Measurements from ENCODE around the gene CHAF1A. TPM values are rescaled to one million over a fixed set of nuclear protein-coding genes. Genes with fewer than 3 reads are reported as not detected.
A peak's percentile ranks its signal among the peaks of the same experiment; 100 is the strongest.

Gene CHAF1A
- total RNA-seq, 2 experiments from 2014 or later, result 118 to 126 TPM

GRCh38 chr19:4456843-4457653 is 54.6 kb downstream of the CHAF1A start:
- H3K27ac Mint-ChIP-seq, result peak overlapping the region; percentile 83
- CTCF ChIA-PET, result interaction anchor here (1.0 to 1.7 kb wide), 4 partner anchors 68 to 334 kb away, joined by 3 to 5 read pairs (median 4); partner anchors contain the start of gene FEM1A

GRCh38 chr19:4457654-4458395 is 55.4 kb downstream of the CHAF1A start, which contains the start of gene UBXN6:
Gene UBXN6, minus strand, starts transcription at chr19:4457794. Its CDS starts 97 bp downstream, at chr19:4457697.
- peak; percentile 99 for DNase-seq
- H3K36me3 Mint-ChIP-seq, result no peaks in the 10 kb centered on the region
- no peaks in the 10 kb centered on the region for H3K27me3 Mint-ChIP-seq
- peaks cover 13% of the 10 kb centered on the region for H3K4me1 Mint-ChIP-seq
- peak within 1 kb of the TSS; percentile 86 for H3K4me3 Mint-ChIP-seq
- H3K9me3 Mint-ChIP-seq (ENCODE audit: low read depth), result no peaks in the 10 kb centered on the region
- CTCF ChIA-PET, result interaction anchor here (1.0 to 1.7 kb wide), 4 partner anchors 14 to 333 kb away, joined by 3 to 5 read pairs (median 5); partner anchors contain the start of genes FEM1A and HDGFL2
- ATAC-seq, result peak; percentile 95
- H3K27ac Mint-ChIP-seq, result peak within 1 kb of the TSS; percentile 83

More at GRCh38 chr19:4456843-4457653, 54.6 kb downstream of the CHAF1A start:
- H3K27me3 Mint-ChIP-seq, result no peaks in the 10 kb centered on the region
- peaks cover 13% of the 10 kb centered on the region for H3K4me1 Mint-ChIP-seq
- H3K9me3 Mint-ChIP-seq (ENCODE audit: low read depth), result no peaks in the 10 kb centered on the region
- DNase-seq (no peak), ATAC-seq (peak; percentile 32)
- H3K36me3 Mint-ChIP-seq, result no peaks in the 10 kb centered on the region
- H3K4me3 Mint-ChIP-seq, result peak overlapping the region; percentile 86

- Mint-ChIP-seq H3K4me3 (no peak overlapping the region), H3K4me1 (peaks cover 3% of the 10 kb centered on the region), H3K36me3 (no peaks in the 10 kb centered on the region), H3K27me3 (no peaks in the 10 kb centered on the region), H3K27ac (no peak overlapping the region), H3K9me3 (ENCODE audit: low read depth) (no peaks in the 10 kb centered on the region)
- no peak for DNase-seq
- CTCF ChIA-PET, result interaction anchor here (0.7 to 1.7 kb wide), 2 partner anchors 198 to 266 kb away, joined by 3 to 4 read pairs; no protein-coding TSS in a partner anchor
- ATAC-seq, result no peak
These were observed 62.6 kb downstream of the CHAF1A start for GRCh38 chr19:4464815-4465581.

DNA sequence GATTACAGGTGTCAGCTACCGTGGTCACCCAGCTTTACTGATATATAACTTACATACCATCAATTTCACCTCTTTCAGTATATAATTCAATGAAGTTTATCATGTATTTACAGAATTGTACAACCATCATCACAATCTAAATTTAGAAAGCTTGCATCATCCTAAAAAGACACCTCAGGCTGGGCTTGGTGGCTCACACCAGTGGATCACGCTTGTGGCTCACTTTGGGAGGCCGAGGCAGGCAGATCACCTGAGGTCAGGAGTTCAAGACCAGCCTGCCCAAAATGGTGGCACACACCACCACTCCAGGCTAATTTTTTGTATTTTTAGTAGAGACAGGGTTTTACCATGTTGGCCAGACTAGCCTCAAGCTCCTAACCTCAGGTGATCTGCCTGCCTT is 65.4 kb downstream of the CHAF1A start:
- CTCF ChIA-PET, result no interaction called here
- no peak for ATAC-seq

GRCh38 chr19:4471403-4472173 is 69.1 kb downstream of the CHAF1A start:
- ATAC-seq (peak; percentile 91), DNase-seq (peak; percentile 99)
- peaks cover 3% of the 10 kb centered on the region for H3K36me3 Mint-ChIP-seq
- H3K27ac Mint-ChIP-seq, result no peak overlapping the region
- H3K4me1 Mint-ChIP-seq, result peaks cover 23% of the 10 kb centered on the region
- no peaks in the 10 kb centered on the region for H3K27me3 Mint-ChIP-seq
- H3K9me3 Mint-ChIP-seq (ENCODE audit: low read depth), result no peaks in the 10 kb centered on the region
- CTCF ChIA-PET, result interaction anchor here (0.7 to 3.1 kb wide), 11 partner anchors 11 to 709 kb away, joined by 3 to 16 read pairs (median 5); partner anchors contain the start of genes CHAF1A, MRPL54, SH3GL1 and TMIGD2
- H3K4me3 Mint-ChIP-seq, result no peak overlapping the region

More for the DNA sequence above, 65.4 kb downstream of the CHAF1A start:
- DNase-seq, result peak; percentile 34
- Mint-ChIP-seq H3K4me1 (peaks cover 8% of the 10 kb centered on the region), H3K27ac (no peak overlapping the region), H3K9me3 (ENCODE audit: low read depth) (no peaks in the 10 kb centered on the region), H3K4me3 (no peak overlapping the region), H3K36me3 (no peaks in the 10 kb centered on the region), H3K27me3 (no peaks in the 10 kb centered on the region)

DNA sequence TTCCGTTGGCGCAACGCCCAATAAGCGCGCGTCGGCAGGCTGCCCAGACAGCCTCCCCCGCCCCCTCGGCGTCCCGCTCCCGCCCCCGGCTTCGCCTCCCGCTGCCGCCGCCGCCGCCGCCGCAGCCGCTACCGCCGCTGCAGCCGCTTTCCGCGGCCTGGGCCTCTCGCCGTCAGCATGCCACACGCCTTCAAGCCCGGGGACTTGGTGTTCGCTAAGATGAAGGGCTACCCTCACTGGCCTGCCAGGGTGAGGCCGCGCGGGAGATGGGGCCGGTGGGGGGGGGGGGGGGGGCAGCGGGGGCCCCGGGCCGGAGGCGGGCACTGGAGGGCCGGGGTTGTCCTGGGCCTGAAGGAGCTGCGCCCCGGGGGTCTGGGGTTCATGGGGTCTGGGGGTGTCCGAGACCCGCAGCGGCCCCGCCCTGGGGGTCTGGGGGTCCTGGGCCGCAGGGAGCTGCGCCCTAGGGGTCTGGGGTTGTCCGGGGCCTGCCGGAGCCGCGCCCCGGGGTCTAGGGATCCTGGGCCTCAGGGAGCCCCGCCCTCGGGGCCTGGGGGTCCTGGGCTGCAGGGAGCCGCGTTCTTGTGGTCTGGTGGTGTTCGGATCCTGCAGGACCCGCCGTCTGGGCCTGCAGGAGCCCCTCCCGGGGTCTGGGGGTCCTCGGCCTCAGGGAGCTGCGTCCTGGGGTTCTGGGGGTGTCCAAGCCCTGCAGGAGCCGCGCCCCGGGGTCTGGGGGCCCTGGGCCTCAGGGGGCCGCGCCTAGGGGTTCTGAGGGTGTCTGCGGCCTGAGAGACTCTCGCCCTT is 69.9 kb downstream of the CHAF1A start, which contains the start of gene HDGFL2:
Gene HDGFL2 (plus strand): TSS at position 124 of the 801 bp plus-strand sequence. CDS start 54 bp downstream, at position 178.
- DNase-seq (no peak), ATAC-seq (no peak)
- H3K9me3 Mint-ChIP-seq (ENCODE audit: low read depth), result no peaks in the 10 kb centered on the region
- peak within 1 kb of the TSS; percentile 72 for H3K4me3 Mint-ChIP-seq
- H3K27me3 Mint-ChIP-seq, result no peaks in the 10 kb centered on the region
- CTCF ChIA-PET, result interaction anchor here (1.5 to 3.1 kb wide), 4 partner anchors 12 to 165 kb away, joined by 5 to 16 read pairs (median 10); no protein-coding TSS in a partner anchor
- H3K36me3 Mint-ChIP-seq, result peaks cover 3% of the 10 kb centered on the region
- peaks cover 23% of the 10 kb centered on the region for H3K4me1 Mint-ChIP-seq
- H3K27ac Mint-ChIP-seq, result peak within 1 kb of the TSS; percentile 59

GRCh38 chr19:4473011-4473762 is 70.7 kb downstream of the CHAF1A start:
- no peak for ATAC-seq
- no peaks in the 10 kb centered on the region for H3K27me3 Mint-ChIP-seq
- H3K4me1 Mint-ChIP-seq, result peaks cover 23% of the 10 kb centered on the region
- H3K36me3 Mint-ChIP-seq, result peaks cover 5% of the 10 kb centered on the region
- CTCF ChIA-PET, result interaction anchor here (1.2 to 3.1 kb wide), 2 partner anchors 10 to 51 kb away, joined by 3 to 16 read pairs; no protein-coding TSS in a partner anchor
- peak; percentile 40 for DNase-seq
- no peaks in the 10 kb centered on the region for H3K9me3 Mint-ChIP-seq (ENCODE audit: low read depth)
- peak overlapping the region; percentile 59 for H3K27ac Mint-ChIP-seq
- H3K4me3 Mint-ChIP-seq, result peak overlapping the region; percentile 72

DNA sequence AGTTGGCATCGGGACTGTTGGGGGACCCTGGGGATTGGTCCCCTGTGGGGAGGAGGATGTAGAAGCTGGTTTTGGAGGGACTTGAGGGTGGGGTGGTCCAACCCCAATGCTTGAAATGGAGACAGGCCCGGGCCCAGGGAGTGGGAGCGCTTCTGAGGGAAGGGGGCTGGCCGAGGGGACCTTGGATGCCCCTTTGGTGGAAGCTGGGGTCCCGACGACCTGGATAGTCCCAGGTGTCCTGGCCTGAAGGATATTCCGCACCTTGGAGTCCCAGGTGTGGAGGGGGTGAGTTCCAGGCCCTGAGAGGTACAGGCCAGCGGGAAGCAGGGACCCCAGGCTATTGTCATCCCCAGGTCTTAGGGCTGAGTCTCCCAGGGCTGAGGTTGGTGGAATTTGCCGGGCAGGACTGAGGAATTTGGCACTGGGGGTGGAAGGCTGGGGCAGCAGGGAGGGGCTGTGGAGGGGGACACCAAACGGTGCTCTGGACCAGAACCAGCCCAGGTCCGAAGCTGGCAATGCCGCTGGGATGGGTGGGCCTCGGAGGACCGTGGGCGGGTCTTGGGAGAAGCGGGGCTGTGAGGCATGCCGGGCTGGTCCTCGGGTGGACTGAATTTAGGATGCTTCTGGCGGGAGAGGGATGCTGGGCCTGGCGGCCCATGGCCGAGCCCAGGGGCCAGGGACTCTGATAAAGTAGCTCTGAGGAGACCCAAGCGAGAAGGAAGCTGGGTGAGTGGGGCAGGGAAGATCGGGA is 71.5 kb downstream of the CHAF1A start:
- DNase-seq (no peak), ATAC-seq (no peak)
- peaks cover 23% of the 10 kb centered on the region for H3K4me1 Mint-ChIP-seq
- CTCF ChIA-PET, result interaction anchor here (1.2 to 3.1 kb wide), 2 partner anchors 11 to 50 kb away, joined by 3 to 16 read pairs; no protein-coding TSS in a partner anchor
- peaks cover 5% of the 10 kb centered on the region for H3K36me3 Mint-ChIP-seq
- H3K4me3 Mint-ChIP-seq, result peak overlapping the region; percentile 72
- no peaks in the 10 kb centered on the region for H3K9me3 Mint-ChIP-seq (ENCODE audit: low read depth)
- H3K27me3 Mint-ChIP-seq, result no peaks in the 10 kb centered on the region
- H3K27ac Mint-ChIP-seq, result peak overlapping the region; percentile 70

DNA sequence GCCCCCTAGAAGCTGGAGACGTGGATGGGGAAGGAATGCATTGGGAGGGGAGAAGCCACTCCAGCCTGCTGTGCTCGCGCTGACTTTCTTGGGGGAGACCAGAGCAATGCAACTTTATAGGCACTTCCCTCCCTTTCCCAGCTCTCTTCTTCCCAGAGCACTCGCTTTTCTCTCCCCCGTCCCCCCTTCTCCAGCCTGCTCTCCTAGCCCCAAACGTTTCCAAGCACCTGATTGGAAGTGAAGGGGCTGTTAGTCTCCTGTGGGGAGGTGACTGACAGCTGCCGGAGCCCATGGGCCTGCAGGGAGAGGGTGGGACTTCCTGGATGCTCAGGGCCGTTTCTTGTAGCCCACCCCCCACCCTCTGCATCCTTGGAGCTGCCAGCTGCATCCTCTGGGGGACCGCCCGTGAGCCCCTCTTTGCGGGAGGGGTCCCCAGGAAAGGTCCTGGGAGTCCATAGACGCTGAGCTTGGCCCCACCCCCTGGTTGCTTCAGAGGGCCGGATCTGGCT is 72.1 kb downstream of the CHAF1A start:
- H3K4me1 Mint-ChIP-seq, result peaks cover 21% of the 10 kb centered on the region
- peak overlapping the region; percentile 70 for H3K27ac Mint-ChIP-seq
- CTCF ChIA-PET, result interaction anchor here (0.7 kb wide), 1 partner anchor 485 kb away, joined by 3 read pairs; no protein-coding TSS in a partner anchor
- no peaks in the 10 kb centered on the region for H3K9me3 Mint-ChIP-seq (ENCODE audit: low read depth)
- H3K4me3 Mint-ChIP-seq, result peak overlapping the region; percentile 72
- DNase-seq, result no peak
- peaks cover 5% of the 10 kb centered on the region for H3K36me3 Mint-ChIP-seq
- H3K27me3 Mint-ChIP-seq, result no peaks in the 10 kb centered on the region
- no peak for ATAC-seq

All from activated CD8-positive, alpha-beta memory T cell treated with anti-CD3 and anti-CD28 coated beads, Interleukin-2, amount 10 ng/mL, durations not matched to agents 7 days and 5 days (primary cell).